Activated CD8-positive, alpha-beta memory T cell treated with anti-CD3 and anti-CD28 coated beads for 1 hour (primary cell): Measurements from ENCODE around the gene NFX1.

Source experiments
- DNase-seq, 2 donors: peaks; one replicate each; pipeline ENCODE4 v3.0.0-alpha.2; 2020; ENCODE audit warnings: low read depth in 1 of 2; ENCODE audit errors: extremely low read depth in 1 of 2

Gene NFX1

GRCh38 chr9:33265211-33265865 is 25.0 kb upstream of the NFX1 start:
- no peak for DNase-seq

GRCh38 chr9:33267151-33267767 is 23.1 kb upstream of the NFX1 start:
- no peak for DNase-seq

DNA sequence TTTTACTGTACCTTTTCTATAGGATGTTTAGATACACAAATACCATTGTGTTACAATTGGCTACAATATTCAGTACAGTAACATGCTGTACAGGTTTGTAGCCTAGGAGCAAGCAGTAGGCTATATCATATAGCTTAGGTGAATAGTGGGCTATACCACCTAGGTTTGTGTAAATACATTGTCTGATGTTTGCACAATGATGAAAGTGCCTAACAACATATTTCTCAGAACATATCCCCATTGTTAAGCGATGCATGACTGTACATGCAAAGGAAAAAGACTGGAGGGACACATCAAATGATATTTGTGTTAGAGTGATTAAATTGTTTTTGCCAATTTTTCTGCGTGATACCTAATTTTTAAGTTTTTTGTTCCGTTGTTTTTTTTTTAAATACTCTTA is 20.2 kb upstream of the NFX1 start:
- DNase-seq = no peak

- no peak for DNase-seq
Measured at GRCh38 chr9:33272061-33272460, 18.3 kb upstream of the NFX1 start.

DNA sequence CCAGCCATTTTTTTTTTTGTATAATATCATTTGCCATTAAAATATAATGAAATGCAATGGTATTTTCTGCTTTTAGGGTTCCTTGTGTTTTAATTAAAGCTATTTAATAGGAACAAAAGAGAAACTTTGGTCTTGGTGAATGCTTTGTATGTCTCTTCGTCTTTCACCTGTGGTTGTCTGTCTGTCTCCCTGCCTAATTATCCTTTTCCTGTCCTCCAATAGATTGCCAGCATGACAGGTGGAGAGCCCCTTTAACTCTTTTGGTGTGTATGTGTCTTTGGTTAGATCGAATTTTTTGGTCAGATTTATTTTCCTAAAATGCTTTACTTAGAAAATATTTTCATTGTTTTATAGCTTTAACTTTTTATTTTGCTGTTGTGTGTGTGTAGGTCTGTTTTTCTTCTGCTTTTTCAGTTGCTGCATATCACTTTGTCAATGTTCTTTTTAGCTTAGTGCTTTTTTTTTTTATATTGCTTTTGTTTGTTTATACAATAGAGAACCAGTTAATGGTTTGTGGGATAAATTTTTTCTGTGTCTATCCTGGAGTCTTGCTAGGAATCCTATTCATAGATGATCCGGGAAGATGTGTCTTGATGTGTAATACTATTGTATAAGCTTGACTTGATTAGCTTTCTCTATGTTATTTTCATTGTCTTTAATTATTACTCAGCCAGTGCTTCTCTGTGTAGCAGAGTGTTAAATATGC is 16.9 kb upstream of the NFX1 start:
- no peak for DNase-seq

GRCh38 chr9:33273972-33274328 is 16.4 kb upstream of the NFX1 start:
- no peak for DNase-seq

GRCh38 chr9:33277484-33277883 is 12.8 kb upstream of the NFX1 start:
- DNase-seq = no peak

DNA sequence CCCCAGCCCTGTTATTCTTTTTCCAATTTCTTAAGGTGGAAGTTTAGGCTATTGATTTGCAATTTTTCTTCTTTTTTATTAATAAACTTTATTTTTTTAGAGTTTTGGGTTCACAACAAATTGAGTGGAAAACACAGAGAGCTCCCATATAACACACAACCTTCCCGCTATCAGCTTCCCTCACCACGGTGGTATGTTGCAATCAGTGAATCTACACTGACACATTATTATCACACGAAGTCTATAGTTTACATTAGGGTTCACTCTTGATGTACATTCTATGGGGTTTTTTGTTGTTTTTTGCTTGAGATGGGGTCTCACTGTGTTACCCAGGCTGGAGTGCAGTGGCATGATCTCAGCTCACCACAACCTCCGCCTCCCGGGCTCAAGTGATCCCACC is 4.8 kb upstream of the NFX1 start:
- no peak for DNase-seq

DNA sequence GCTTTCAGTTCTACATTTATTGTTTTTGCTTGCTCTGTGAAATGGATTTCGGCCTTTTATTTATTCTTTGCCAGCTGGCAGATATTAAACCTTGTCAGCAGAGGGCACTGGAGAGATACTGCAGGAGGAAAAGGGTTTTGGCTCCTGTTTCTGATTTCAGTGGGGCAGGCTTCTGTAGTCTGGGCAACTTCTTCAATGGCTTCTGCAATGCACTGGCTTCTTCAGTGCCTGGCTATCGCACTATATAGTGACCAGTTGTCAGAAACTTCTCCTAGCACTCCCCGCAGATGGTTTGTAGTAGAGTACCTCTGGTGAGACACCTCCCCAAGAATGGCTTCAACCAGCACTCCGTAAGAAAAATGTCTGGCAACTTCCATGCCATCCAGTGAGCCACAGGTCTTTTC is 3.2 kb upstream of the NFX1 start:
- no peak for DNase-seq

DNA sequence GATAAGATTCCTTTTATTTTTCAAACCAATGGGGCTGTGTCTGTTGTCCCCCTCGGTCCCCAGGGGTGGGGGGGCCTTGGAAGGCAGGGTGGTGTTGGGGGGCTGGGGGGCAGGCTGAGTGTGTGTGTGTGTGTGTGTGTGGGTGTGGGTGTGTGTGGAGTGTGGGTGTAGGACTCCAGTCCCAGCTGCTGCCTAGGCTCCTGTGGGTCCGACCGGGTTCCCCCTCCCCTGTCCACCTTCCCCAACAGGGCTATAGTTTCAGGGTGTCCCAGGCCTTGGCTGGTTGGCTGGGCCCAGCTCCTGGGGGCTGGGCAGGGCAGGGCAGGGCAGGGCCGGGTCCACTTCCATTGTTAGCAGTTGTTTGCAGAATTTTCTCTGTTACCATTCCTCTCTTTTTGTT is 2.1 kb upstream of the NFX1 start:
- DNase-seq = no peak

GRCh38 chr9:33288828-33289483 is 1.4 kb upstream of the NFX1 start:
- no peak for DNase-seq

GRCh38 chr9:33289496-33289895 is 820 bp upstream of the NFX1 start:
- DNase-seq = no peak

DNA sequence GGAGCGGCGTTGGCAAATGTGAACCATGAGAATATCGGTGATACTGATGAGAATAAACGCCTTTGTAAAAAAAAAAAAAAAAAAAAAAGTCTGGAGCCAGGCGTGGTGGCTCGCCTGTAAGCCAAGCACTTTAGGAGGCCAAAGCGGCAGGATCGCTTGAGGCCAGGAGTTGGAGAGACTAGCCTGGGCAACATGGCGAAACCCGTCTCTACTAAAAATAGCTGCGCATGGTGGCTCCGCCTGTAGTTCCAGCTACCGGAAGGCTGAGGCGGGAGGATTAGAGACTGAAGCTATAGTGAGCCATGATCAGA is 425 bp upstream of the NFX1 start:
- no peak for DNase-seq

- DNase-seq = no peak
Measured at GRCh38 chr9:33291031-33291397, 698 bp downstream of the NFX1 start.

DNA sequence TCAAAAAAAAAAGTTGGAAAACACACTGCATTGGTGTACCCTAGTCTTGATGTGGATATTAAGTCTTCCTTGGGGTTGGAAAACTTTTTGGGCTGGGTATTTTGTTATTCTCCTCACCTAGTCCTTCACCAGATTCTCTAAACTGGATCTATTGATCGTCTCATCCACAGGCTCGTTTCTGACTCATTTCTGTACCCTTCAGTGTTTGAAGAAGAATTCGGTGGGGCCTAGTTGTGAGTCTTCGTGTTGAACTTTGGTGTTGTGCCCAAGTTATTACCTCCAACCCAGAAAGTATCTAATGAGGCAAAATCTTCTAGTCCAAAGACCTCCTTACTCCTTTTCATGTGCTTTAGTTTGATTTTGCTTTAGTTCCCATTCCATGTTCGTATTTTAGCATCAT is 1.6 kb downstream of the NFX1 start:
- DNase-seq = no peak

DNA sequence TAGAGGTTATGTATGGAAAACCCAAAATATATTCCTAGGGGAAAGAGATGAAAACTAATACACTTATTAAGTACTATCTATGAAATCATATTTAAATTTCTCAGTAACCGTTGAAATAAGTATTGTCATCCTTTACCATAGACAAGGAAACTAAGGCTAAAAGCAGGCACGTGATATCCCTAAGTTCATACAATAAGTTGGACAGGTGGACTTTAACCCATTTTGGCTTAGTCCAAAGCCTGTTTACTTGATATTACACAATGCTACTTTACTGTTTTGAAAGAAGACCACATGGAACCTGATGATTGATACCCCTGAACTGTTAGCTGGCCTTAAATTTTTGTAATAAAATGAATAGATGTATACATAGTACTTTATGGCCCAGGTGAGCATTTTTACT is 3.5 kb downstream of the NFX1 start:
- DNase-seq = no peak

- DNase-seq = no peak
Measured at GRCh38 chr9:33294670-33295432, 4.5 kb downstream of the NFX1 start.

GRCh38 chr9:33295571-33295970 is 5.3 kb downstream of the NFX1 start:
- DNase-seq = no peak

- no peak for DNase-seq
Measured at GRCh38 chr9:33297432-33297831, 7.1 kb downstream of the NFX1 start.

DNA sequence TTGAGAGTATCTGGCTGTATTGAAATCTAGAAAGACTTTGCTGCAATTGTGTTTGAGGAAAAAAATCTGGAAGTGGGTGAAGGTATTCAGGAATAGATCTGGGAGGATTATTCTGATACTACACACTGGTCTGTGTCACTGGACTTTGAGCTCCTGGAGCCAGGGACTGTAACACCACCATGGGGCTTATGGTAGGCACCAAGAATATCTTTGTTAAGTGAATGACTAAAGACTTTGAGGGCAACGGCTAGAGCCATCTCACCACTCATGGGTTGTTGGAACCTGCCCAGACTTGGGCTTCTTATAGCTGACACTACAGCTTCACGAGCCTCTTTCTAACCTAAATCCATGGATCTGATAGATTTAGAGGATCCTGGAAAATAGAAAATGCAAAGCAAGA is 10.2 kb downstream of the NFX1 start:
- DNase-seq = no peak

DNA sequence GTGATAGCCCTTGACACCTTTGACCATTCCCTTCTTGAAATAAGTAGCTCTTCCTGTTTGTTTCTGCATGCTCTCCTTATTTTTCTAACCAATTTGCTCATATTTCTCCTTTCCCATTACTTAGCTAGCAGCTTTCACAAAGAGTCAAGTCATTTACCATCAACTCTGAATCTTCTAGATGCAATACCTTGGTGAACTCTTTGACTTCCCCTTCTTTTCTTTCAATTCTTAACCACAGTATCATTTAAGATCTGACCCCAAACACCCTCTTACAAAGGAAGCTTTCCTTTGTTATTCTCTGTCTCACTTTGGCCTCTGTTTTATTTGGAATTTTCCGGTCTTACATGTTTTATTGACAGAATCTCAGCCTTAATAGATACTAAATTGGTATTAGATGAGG is 14.0 kb downstream of the NFX1 start:
- DNase-seq = no peak

DNA sequence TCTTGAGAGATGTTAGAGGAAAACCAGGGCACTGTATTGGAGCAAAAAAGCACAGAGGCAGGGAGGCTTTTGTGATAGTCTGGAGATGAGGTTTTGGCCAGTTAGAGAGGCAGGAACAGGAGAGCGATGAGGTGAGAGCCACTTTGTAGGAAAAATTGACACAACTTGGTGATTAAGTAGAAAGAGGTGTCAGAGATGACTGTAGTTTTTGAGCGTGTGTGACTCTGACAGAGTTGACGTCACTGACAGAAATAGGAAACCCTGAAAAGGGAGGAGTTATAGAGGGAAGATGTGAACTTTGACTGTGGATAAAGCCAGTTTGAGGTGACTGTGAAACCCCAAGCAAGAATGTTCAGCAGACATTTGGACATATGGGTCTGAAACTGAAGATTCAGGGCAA is 15.7 kb downstream of the NFX1 start:
- DNase-seq = no peak
